ENCODE results near the gene PRSS37.
"Not testable (repeated sequence)": the region's sequence is repeated elsewhere in the genome, so short reads cannot be mapped to it uniquely, and the experiment has no call there.

Gene PRSS37, protein sequence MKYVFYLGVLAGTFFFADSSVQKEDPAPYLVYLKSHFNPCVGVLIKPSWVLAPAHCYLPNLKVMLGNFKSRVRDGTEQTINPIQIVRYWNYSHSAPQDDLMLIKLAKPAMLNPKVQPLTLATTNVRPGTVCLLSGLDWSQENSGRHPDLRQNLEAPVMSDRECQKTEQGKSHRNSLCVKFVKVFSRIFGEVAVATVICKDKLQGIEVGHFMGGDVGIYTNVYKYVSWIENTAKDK

GRCh38 chr7:141841385-141841784 is at the start of gene PRSS37:
Gene PRSS37, minus strand, starts transcription at chr7:141841485. Its CDS starts 436 bp downstream, at chr7:141841049.
- no peak for DNase-seq

GRCh38 chr7:141889321-141889720 is 48.0 kb upstream of the PRSS37 start:
- no peak for DNase-seq

- no peak for DNase-seq
Measured at GRCh38 chr7:141884539-141885225, 43.4 kb upstream of the PRSS37 start.

DNA sequence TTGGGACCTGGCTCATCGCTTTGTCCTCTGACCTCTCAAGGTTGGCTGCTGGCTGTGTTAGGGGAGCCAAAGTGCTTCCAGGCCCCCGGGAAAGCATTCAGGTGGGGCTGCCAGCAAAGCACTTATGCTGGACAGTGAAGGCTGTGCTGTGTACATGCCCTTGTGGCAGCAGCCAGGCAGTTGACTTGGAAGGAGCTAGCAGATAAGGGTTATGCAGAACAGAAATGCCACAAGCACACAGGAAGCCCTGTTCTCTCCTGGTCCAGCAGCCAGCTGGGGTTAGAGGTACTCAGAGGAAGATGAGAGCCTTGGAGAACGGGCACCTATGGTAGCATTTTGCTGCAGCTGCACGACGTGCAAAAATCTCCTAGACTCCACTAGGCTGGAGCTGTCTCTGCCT is 39.7 kb upstream of the PRSS37 start:
- no peak for DNase-seq

DNA sequence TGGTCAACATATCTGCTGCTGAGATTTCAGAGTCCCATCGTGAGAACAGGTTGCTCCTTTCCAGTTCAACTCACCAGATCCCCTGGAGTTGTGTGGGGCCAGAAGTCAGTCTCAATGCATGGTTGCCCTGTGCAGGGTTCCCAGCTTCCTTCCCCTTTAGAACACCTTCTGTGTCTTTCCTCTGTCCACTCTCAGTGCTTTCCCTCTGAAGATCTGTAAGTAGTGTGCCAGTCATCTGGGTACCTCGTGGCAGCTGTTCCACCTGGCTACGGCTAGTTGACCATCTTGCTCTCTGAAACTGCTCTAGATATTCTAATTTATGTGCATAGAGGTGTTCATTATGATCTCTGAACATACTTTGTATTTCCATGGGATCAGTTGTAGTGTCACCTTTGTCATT is 36.1 kb upstream of the PRSS37 start:
- DNase-seq: no peak

GRCh38 chr7:141876371-141876770 is 35.1 kb upstream of the PRSS37 start:
- DNase-seq: no peak

DNA sequence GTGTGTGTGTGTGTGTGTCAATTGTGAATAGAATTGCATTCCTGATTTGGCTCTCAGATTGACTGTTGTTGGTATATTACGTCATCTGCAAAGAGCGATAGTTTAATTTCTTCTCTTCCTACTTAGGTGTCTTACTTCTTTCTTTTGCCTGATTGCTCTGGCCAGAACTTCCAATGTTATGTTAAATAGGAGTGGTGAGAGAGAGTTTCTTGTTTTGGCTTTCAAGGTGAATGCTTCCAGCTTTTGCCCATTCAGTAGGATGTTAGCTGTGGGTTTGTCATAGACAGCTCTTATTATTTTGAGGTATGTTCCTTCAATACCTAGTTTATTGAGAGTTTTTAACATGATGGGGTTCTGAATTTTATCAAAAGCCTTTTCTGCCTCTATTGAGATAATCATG is 34.2 kb upstream of the PRSS37 start:
- DNase-seq: no peak

- no peak for DNase-seq
Measured at GRCh38 chr7:141874787-141875186, 33.5 kb upstream of the PRSS37 start.

DNA sequence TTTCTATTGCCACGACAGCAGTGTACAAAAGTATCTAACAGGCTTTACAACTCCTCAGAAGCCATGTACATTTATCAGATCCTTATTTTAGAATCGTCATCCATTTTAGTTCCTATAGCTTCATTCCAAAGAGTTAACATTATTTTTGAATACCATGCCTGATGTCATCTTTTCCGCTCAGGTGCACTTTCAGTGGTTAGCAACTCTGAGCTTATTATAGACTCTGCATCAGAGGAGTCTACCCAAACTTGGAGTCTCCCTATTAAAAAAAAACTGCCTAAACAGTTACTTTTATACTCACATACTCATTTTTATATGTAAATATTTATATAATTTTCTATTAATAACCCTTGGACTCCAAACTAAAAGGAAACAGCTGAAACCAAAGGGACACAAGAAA is 31.6 kb upstream of the PRSS37 start:
- no peak for DNase-seq

GRCh38 chr7:141866974-141867373 is 25.7 kb upstream of the PRSS37 start:
- no peak for DNase-seq

GRCh38 chr7:141864765-141865447 is 23.6 kb upstream of the PRSS37 start:
- DNase-seq: no peak

DNA sequence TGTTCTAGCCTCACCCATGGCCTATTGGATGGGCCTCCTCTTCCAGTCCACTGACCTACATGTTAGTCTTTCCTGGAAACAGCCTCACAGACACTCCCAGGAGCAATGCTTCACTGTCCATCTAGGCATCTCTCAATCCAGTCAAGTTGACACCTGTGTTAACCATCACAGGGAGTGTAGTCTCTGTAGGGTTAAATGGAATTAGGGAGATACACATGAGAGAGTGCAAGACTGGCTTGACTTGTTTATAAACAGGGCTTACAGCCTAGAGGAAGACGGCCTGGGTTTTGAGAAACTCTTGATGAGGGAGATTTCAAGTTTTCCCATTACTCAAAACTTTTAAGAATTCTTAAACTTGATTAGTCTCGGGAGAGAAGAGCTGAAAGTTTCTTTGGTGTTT is 18.9 kb upstream of the PRSS37 start:
- no peak for DNase-seq

DNA sequence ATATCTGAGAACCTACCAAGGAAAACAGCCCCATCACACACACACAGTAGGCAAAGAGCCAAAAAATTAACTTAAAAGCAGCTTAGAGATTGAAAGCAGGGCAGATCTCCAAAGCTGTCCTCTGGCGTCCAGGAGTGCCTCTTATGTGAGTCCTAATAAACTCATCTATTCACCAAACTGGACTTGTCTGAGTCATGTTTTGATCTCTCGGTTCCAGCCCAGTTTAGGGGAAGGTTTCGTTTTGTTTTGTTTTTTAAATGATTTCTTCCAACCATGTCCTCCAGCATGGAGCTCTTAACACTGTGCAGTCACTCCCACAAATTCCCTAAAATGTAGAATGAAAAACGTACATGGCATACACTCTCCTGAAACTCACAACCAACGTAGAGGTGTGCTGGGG is 6.7 kb upstream of the PRSS37 start:
- DNase-seq: no peak

GRCh38 chr7:141844256-141844655 is 3.0 kb upstream of the PRSS37 start:
- DNase-seq: peak in 3 of 58 donors; percentile 3 to 9 (median 3)

DNA sequence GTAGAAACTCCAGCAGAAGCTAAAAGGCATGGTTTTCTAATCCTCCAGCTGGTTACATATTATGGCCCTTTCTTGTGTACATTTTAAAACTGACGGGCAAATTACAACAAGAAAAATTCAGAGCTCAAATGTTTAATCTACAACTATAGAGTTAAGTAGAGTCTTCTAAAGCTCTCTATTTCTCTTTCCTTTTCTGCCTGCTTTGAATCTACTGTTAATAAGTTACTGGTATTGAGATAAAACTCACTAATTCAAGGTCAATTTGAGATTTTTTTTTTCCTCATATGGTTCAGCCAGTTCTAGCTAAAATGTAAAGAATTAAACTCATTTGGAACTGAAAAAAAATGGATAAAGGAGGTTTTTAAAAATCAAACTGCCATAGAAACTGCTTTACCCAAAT is 1.6 kb upstream of the PRSS37 start:
- DNase-seq: no peak

DNA sequence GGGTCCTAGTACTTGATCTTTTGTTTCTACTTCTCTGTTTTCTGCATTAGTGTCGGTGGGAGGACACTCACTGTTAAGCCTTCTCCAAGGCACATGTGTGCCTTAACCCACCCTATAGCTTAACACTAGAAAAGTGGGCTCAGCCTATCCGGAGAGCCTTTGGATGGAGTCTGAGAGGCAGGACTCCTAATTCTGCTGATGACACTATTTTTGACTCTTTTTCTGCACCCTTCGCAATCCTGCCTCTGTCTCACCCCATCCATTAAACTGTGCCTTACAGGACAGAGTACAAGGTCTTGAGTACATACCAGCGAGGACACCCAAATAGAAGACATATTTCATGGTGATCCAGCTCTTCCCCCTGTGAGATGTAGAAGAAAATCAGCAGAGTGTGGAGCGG is 577 bp downstream of the PRSS37 start:
- no peak for DNase-seq

- DNase-seq: no peak
Measured at GRCh38 chr7:141839256-141839655, 2.0 kb downstream of the PRSS37 start.

DNA sequence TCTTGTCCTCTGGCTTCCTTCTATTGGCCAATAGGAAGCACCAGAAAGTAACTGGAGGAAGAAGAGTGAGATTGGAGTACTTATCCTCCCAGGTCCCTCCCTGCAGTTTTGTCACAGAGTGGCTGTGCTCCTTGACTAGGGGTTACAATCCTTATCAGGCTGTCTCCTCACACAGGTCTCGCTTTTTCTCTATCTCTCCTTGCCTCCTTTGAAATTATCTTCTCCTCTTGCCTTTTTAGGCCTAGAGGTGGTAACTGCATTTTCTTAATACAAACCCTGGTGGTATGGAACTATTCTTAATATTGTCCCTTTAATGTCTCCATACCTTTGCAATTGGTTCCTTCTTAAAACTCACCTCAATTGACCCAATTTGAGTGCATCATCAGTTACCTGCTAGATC is 2.7 kb downstream of the PRSS37 start:
- DNase-seq: no peak

- no peak for DNase-seq
Measured at GRCh38 chr7:141837683-141838082, 3.6 kb downstream of the PRSS37 start.

DNA sequence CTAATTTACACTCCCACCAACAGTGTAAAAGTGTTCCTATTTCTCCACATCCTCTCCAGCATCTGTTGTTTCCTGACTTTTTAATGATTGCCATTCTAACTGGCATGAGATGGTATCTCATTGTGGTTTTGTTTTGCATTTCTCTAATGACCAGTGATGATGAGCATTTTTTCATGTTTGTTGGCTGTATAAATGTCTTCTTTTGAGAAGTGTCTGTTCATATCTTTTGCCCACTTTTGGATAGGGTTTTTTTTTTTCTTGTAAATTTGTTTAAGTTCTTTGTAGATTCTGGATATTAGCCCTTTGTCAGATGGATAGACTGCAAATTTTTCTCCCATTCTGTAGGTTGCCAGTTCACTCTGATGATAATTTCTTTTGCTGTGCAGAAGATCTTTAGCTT is 18.9 kb downstream of the PRSS37 start:
- DNase-seq: not testable (repeated sequence)

DNA sequence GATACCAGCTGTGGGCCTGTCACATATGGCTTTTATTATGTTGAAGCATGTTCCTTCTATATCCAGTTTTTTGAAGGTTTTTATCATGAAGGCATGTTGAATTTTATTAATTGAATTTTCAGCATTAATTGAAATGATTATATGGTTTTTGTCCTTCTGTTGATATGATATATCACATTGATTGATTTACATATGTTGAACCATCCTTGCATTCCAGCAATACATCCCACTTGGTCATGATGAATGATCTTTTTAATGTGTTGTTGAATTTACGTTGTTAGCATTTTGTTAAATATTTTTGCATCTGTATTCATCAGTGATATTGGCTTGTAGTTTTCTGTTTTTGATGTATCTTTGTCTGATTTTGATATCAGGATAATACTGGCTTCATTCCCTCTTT is 21.2 kb downstream of the PRSS37 start:
- no peak for DNase-seq

DNA sequence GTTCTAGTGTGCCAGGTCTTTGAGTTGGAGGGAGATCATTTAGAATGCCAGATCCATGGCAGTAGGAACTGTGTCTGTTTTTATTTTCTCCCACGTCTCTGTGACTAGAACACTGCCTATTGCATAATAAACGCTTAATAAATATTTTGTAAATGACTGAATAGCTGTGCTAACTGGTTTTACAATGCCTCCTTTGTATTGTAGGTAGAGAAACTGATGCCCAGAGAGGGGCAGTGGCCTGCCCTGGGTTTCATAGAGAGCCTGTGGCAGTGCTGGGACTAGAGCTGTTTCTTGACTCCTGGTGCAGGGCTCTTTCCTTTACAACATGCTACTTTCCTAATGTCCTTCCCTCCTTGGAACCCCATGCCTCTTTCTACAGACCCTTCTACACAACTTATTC is 48.8 kb downstream of the PRSS37 start:
- no peak for DNase-seq

DNA sequence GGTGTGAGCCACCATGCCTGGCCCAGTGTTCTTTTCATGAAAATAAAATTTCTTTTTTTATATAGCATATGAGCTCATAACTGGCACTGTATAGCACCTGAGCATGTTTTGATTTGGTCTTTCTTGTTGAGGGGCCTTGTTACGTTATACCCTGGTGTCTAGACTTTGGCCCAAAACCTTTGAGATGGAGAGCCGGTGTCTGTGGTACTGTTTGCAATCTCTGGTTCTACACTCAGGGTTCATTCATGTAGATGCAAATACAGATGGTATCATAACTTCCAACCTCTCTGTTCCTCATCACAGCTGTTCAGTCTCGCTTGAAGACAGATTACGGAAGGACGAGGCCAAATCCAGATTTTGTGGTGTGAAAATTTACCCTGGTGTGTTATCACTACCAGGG is 51.4 kb downstream of the PRSS37 start, which contains the start of gene TAS2R5:
TSS of gene TAS2R5 (plus strand) at position 301 of the 400 bp plus-strand sequence. CDS start 145 bp downstream, outside the sequence.
- no peak for DNase-seq
